GM12878 (cell line): ENCODE results near the gene ALX4.

Source experiments
- SIN3A ChIP-seq: IDR thresholded peaks from 2 replicates; pipeline ENCODE4 v1.6.1; 2012; ENCODE audit warnings: low read depth, low read length, improper control_type of control experiment
- SP1 ChIP-seq: IDR thresholded peaks from one replicate; pipeline ENCODE4 v1.6.1; 2011; ENCODE audit warnings: low read depth, low read length
- SPI1 ChIP-seq: IDR thresholded peaks from 2 replicates; pipeline ENCODE4 v1.6.1; 2011; ENCODE audit warnings: low read depth, mild to moderate bottlenecking, low read length, moderate library complexity, borderline replicate concordance; ENCODE audit not compliant: insufficient read depth
- TF ChIP-seq, protein P1 (sequence below), 3 experiments: IDR thresholded peaks in 2 of 3; conservative IDR thresholded peaks in 1 of 3; 2 replicates each; pipeline ENCODE4 v1.5.1; 2011; ENCODE audit warnings: low read depth in 3 of 3, low read length in 3 of 3, mild to moderate bottlenecking in 3 of 3, control low read depth in 2 of 3, moderate library complexity in 2 of 3, inconsistent platforms in 1 of 3, mixed read lengths in 1 of 3; ENCODE audit not compliant: control insufficient read depth in 2 of 3, insufficient read depth in 1 of 3; ENCODE audit errors: extremely low read depth in 1 of 3
- TF ChIP-seq, protein P2 (sequence below): IDR thresholded peaks from 2 replicates; pipeline ENCODE4 v1.6.1; 2012; ENCODE audit warnings: low read depth, low read length, improper control_type of control experiment
- TF ChIP-seq, protein P3 (sequence below): fragments of 450-650 bp; IDR thresholded peaks from 2 replicates; pipeline ENCODE4 v1.6.1; 2016; ENCODE audit warnings: mild to moderate bottlenecking, moderate library complexity, borderline replicate concordance

DNA sequence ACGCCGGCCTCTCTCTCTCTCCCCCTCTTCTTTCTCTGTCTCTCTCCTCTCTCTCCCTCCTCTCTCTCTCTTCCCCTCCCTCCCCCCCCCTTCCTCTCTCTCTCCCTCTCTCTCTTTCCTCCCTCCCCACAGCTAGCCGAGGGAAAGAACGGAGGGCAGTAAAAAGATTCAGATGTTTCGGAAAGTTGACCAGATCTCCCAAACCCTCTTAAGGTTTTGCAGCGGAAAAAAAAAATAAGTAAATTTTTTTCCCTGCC lies 195 bp upstream of the ALX4 start:
- TF ChIP-seq, protein P1, sequence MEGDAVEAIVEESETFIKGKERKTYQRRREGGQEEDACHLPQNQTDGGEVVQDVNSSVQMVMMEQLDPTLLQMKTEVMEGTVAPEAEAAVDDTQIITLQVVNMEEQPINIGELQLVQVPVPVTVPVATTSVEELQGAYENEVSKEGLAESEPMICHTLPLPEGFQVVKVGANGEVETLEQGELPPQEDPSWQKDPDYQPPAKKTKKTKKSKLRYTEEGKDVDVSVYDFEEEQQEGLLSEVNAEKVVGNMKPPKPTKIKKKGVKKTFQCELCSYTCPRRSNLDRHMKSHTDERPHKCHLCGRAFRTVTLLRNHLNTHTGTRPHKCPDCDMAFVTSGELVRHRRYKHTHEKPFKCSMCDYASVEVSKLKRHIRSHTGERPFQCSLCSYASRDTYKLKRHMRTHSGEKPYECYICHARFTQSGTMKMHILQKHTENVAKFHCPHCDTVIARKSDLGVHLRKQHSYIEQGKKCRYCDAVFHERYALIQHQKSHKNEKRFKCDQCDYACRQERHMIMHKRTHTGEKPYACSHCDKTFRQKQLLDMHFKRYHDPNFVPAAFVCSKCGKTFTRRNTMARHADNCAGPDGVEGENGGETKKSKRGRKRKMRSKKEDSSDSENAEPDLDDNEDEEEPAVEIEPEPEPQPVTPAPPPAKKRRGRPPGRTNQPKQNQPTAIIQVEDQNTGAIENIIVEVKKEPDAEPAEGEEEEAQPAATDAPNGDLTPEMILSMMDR (IDR thresholded peaks at IDR 0.05 in 2 of 3, conservative IDR thresholded peaks at IDR 0.05 in 1 of 3; ENCODE audit: control insufficient read depth in 2 of 3, extremely low read depth in 1 of 3, insufficient read depth in 1 of 3, low read depth in 3 of 3, low read length in 3 of 3): no peak
- TF ChIP-seq SP1 (no peak), SPI1 (no peak), SIN3A (no peak)
- TF ChIP-seq, protein P2, sequence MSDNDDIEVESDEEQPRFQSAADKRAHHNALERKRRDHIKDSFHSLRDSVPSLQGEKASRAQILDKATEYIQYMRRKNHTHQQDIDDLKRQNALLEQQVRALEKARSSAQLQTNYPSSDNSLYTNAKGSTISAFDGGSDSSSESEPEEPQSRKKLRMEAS: no peak
- TF ChIP-seq, protein P3, sequence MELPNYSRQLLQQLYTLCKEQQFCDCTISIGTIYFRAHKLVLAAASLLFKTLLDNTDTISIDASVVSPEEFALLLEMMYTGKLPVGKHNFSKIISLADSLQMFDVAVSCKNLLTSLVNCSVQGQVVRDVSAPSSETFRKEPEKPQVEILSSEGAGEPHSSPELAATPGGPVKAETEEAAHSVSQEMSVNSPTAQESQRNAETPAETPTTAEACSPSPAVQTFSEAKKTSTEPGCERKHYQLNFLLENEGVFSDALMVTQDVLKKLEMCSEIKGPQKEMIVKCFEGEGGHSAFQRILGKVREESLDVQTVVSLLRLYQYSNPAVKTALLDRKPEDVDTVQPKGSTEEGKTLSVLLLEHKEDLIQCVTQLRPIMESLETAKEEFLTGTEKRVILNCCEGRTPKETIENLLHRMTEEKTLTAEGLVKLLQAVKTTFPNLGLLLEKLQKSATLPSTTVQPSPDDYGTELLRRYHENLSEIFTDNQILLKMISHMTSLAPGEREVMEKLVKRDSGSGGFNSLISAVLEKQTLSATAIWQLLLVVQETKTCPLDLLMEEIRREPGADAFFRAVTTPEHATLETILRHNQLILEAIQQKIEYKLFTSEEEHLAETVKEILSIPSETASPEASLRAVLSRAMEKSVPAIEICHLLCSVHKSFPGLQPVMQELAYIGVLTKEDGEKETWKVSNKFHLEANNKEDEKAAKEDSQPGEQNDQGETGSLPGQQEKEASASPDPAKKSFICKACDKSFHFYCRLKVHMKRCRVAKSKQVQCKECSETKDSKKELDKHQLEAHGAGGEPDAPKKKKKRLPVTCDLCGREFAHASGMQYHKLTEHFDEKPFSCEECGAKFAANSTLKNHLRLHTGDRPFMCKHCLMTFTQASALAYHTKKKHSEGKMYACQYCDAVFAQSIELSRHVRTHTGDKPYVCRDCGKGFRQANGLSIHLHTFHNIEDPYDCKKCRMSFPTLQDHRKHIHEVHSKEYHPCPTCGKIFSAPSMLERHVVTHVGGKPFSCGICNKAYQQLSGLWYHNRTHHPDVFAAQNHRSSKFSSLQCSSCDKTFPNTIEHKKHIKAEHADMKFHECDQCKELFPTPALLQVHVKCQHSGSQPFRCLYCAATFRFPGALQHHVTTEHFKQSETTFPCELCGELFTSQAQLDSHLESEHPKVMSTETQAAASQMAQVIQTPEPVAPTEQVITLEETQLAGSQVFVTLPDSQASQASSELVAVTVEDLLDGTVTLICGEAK: no peak
